ENCODE measurements around the gene LAMA5.

LAMA5 gene

DNA sequence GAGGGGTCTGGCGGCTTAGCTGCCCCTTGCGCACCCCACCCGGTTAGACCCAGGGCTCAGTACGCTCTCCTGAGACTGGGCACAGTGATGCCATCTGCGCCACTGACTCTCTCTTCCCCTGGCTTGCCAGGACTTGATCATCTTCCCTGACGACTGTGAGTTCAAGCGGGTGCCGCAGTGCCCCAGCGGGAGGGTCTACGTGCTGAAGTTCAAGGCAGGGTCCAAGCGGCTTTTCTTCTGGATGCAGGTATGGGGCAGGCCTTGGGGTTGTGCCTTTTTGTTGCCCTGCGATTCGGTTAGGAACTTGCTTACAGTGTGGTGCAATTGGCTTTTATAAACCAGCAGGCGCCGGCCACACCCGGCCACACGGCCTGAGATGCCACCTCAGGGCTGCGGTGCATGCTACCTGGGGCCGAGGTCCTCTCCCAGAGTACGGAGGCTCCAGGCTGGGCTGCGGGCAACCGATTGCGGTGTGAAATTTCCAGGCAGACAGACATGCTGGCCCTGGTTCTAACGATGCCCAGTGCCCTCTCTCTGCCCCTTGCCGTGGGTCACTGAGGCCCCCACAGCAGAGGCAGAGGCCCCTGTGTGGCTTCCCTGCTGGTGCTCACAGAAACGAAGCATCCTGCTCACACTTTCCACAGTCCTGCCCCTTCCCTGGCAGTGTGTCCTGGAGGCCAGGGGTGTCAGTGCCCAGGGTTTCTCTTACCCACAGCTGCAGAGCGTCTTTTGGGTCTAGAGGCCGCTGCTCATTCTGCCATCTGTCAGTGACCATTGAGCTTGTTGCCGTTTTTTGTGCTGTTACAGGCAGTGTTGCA is 62.6 kb downstream of the LAMA5 start:
- DNase-seq (ENCODE audit: low read depth): no peak

DNA sequence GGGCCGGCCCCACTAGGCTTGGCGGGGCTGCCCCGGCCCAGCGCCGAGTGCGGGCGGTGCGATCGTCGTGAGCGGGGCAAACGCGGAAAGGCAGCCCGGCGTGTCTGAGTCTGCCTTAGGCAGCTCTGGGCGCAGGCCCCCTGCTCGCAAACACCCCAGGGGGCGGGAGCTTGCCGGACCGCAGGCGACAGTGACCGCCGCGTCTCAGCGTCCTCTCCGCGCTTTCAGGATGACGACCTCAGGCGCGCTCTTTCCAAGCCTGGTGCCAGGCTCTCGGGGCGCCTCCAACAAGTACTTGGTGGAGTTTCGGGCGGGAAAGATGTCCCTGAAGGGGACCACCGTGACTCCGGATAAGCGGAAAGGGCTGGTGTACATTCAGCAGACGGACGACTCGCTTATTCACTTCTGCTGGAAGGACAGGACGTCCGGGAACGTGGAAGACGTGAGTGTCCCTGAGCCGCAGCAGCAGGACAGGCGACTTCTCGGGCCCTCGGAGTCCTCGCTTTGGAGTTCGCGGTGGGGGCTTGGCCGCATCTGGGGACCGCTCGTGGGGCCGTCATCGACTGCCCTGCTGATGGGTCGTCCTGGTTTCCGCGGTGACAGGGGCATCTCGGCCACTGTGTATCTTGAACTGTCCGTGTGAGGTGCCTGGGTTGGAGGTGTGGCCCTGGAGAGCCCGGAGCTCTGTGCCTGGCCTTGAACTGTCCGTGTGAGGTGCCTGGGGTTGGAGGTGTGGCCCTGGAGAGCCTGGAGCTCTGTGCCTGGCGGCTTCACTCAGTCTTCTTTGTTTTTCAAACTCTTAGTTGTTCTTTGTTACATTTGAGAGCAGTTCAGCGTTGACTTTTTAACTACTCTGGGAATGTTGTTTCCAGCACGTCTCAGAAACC is 63.5 kb downstream of the LAMA5 start:
- DNase-seq (ENCODE audit: low read depth): no peak

DNA sequence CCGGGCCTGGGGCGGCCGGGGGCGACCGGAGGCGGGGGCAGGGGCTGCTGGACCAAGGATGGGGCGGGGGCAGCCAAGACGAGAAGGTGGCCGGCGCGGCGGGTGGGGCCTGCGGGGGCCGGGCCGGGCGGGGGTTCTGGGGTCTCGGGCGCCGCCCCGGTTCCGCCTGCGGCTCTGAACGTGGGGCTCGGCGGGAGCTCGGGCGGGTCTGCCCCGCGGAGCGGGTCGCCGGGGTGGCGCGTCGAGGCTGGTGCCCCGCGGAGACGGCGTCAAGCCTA is 64.1 kb downstream of the LAMA5 start:
- no peak for DNase-seq (ENCODE audit: low read depth)

DNA sequence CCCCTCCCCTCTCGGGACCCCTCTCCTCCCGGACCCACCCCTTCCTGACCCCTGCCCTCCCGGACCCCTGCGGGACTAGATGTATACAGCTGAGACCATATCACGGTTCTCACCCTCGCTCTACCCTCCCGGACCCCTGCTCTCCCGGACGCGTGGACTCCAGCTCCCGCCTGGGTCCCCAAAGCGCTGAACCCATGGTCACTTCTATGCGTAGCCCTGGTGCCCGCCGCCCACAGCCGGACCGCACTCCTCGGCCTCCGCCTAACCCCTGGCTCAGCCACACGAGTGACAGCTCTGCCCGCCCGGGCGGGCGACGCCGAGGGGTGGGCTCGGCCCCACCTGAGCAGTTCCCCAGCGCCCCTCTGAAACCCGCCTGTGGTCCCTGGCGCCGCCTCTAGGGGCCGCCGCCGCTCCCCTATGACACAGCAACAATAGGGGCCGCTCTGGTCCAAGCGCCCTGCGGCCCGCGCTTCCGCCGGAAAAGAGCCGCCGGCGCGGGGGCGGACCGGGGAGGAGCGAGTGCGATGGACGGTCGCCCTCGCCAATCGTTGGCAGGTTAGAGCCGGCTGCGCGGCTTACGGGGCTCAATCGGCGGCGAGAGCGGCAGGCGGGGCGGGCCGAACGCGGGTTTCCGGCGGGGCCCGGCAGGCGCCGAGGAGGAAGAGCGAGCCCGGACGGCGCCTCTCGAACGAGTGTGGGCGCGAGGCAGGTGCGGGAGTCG is 64.6 kb downstream of the LAMA5 start, which contains the start of gene ADRM1:
TSS of gene ADRM1 (plus strand) at position 657 of the 721 bp plus-strand sequence. CDS start 572 bp downstream, outside the sequence.
- DNase-seq (ENCODE audit: low read depth): peak; percentile 96

DNA sequence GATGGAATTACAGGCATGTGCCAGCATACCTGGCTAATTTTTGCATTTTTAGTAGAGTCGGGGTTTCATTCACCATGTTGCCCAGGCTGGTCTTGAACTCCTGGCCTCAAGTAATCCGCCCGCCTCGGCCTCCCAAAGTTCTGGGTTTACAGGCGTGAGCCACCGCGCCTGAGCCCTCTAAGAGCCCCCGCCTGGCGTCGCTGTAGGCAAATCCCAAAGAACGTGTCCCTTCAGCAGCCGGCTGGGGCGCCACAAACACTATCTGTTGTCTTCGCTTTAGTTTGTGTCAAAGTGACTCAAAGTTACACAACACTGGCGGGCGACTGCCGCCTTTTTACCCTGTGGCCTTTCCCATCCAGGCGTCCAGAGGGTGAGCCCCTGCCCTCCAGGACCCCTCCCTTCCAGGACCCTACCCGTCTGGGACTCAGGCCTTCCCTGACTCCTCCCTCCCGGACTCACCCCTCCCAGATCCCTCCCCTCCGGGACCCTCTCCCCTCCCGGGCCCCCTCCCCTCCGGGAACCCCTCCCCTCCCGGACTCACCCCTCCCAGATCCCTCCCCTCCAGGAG is 65.3 kb downstream of the LAMA5 start:
- peak; percentile 78 for DNase-seq (ENCODE audit: low read depth)

DNA sequence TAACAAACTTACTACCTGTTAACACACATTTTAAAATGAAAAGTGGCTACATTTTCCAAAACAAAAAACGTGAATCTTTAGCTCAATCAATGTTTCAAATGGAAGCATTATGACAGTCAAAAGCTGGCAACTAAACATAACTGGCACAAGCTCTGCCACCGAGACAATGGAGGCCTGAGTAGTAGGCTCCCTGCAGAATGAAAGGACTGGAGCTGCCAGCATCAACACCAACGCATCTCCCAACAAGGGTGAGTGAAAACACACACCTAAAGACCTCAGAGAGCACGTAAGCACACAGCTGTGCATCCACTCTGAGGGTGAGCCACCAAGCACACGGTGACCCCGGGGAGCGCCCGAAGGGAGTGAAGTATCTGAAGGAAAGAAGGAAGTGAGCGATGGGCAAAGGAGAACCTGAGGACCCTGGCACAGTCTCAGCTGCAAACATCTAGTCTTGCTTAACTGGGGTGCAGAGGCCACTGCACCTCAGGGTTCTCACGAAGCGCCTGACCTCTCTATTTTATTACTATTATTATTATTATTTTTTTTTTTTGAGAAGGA is 65.9 kb downstream of the LAMA5 start:
- no peak for DNase-seq (ENCODE audit: low read depth)

DNA sequence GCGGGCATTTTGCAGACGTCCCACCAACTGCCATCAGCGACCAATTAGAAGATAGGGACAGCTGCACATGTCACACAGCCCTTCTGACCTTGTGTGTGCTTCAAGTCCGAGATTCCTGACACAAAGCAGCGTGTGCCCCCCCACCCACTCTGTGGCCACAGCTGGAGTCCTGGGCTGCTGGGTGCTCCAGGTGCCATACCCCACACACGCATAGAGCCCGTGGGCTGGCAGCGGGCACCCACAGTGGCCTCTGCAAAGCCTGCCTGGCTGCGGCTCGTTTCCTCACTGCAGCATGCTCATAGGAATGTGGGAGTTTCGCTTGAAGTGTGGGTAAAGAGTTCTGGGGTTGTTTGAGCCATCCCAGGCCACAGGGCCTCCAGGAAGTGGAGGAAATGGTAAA is 66.8 kb downstream of the LAMA5 start:
- no peak for DNase-seq (ENCODE audit: low read depth)

DNA sequence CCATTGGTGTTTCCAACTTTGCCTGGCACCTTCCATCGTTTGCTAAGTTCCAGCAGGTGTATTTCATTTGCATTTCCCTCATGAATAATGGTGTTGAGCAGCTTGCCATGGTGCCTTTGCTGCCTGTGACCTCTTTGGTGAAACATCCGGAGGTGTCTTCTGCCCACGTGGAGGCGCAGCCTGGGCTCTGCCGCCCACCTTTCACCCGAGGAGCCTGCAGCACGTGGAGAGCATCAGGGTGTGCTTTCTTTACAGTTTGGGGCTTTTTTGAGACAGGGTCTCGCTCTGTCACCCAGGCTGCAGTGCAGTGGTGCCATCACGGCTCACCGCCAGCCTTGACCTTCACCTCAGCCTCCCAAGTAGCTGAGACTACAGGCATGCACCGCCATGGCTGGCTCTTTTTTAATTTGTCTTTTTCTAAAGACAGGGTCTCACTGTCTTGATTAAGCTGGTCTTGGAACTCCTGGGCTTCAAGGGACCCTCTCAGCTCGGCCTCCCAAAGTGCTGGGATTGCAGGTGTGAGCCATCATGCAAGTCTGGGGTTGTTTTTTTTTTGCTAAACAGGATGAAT is 67.4 kb downstream of the LAMA5 start:
- DNase-seq (ENCODE audit: low read depth): no peak

DNA sequence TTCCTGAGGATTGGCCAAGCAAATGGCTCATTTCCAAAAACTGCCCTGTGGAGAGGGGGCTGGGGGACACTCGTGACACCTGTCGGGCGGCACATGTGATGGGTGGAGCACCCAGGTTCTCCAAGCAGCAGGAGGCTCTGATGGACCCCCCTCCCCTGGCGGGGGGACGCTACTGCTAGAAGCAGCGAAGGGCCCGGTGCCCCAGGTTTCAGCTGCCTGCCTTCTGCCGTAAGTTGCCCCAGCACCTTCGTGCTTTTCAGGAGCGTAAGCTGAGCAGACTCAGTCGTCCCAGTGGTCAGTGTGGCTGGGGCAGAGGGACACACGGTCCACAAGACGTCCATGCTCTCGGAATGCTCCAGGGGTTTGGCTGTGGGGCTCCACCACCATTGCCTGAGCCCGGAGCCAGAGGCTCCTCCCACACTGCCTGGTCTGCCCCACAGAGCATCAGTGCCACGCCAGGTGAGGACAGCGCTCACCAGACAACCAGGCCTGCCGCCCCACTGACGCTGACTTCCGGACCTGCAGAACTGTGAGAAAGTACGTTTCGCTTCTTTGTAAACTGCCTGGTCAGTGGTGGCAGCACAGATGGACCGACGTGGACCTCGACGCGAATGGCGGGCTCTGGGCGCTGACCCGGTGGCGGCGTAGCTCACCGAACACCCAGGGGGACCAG is 68.4 kb downstream of the LAMA5 start:
- no peak for DNase-seq (ENCODE audit: low read depth)

DNA sequence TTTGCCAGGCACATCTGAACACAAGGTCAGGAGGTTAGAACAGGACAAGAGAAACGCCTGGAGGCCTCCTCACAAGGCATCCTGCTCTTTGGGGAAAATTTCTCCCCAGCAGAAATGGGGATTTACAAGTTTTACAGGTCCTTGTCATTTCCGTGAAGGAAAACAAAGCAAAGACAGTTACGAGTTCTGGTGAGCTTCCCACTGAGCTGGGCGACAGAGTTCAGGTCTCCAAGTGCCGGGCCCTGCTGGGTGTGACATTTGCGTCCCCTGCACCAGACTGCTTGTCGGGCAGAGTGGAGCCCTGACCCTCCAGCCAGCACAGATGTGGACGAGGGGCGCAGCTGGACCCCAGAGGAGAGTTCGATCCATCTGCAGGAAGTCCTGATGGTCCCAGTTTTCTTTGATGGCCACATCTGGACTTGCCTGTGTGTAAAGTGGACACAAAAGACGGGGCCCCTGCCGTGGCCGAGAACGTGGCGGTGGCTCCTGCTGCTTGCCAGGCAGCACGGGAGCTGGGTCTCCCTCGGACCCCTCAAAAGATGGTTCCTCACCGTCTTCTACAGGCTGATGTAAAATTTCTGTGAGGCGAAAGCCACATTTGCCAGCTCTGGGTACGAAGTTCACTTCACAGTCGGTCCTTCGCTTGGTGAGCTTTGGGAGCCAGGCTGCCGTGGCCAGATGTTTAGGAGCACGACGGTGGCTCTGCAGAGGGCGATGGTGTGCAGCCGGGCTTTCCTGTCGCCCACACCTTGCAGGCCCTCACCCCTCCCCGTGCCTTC is 69.5 kb downstream of the LAMA5 start:
- no peak for DNase-seq (ENCODE audit: low read depth)

DNA sequence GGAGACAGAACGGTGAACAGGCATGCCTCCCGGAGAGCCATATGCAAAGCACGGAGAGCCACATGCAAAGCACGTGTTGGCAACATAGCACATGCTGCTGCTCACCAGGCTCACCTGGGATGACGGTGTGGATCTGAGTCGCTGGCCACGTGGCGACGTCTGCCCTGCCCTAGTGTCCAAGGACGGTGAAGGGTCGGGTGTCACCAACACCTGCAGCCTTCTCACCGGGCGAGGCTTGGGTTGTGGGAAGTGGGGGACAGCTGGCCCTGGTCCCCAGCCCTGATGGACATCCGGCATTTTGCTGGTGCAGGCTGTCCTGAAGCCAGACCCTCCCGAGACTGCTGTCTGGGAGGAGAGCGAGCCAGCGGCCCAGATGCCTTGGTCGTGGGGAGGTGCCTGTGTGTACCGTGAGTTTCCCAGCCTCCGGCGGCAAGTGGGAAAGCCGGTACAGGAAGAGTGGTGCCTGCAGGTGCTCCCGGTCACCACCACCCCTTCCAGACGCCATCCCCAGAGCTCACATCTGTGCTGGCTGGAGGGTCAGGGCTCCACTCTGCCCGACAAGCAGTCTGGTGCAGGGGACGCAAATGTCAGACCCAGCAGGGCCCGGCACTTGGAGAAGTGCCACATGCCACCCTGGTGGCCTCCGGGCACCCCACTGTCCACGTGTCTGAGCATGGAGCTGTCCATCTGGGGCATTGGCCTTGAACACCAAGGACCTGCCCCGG is 70.2 kb downstream of the LAMA5 start:
- no peak for DNase-seq (ENCODE audit: low read depth)

DNA sequence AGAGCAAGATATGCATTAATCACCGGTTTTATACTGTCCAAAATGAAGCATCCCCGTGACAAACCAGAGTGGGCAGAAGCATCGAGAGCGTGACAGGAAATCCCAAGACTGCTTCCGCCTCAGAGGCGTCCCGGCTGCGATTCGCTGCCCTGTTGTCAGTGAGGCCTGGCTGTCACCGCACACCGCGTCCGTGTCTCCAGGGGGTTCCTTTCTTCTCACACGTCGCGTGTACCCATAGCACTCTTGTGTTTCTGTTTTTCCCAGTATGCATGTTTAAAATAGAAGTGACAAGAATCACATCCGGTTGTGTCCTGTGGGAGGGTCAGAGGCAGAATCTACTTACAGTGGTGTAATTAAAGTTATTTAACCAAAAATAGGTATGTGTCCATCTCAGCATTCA is 72.6 kb downstream of the LAMA5 start:
- no peak for DNase-seq (ENCODE audit: low read depth)

DNA sequence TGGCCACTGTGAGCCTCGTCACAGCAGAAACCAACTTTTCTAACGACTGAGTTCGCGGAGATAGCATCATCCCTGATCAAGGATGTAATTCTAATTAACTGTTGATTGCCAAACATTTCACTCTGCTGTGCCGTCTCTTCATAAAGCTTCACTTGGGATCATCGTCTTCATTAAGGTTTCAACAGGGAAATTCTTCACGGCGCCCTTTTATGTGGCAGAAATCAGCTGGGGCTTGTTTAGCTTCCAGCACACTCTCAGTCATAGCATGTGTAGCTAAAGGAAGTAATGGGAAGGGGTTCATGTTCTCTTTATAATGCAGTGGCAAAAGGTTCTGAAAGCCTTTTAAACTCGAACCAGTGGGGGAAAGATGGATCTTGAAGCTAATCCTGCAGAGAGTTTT is 73.2 kb downstream of the LAMA5 start:
- DNase-seq (ENCODE audit: low read depth): no peak

DNA sequence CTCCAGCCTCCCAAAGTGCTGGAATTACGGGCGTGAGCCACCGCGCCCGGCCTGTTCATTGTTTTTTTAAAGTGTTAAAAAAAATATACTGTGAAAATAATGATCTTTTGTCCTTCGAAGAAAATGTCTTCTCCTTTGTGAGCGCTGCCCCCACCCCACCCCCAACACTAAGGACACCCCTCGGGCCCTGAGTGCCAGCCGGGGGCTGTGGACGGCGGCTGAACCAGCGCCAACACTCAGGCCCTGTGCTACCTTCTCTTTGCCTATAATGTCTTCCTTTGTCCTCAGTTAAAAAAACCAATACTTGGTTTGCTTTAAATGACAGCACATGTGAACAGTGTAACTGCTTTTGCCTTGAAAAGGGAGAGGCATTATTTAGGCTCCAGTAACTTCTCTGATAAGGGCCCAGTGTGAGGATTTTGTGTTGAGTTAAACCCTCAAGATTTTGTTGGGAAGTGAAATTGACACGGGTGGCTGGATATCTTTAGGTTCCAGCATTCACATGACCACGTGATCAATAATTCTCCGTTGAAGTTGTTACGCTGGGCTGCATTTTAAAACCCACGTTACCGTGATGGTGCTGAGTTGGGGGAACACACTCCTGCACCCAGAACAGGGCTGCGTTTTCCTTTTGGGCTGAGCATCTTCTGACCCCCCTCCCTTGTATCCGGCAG is 73.9 kb downstream of the LAMA5 start:
- DNase-seq (ENCODE audit: low read depth): no peak

DNA sequence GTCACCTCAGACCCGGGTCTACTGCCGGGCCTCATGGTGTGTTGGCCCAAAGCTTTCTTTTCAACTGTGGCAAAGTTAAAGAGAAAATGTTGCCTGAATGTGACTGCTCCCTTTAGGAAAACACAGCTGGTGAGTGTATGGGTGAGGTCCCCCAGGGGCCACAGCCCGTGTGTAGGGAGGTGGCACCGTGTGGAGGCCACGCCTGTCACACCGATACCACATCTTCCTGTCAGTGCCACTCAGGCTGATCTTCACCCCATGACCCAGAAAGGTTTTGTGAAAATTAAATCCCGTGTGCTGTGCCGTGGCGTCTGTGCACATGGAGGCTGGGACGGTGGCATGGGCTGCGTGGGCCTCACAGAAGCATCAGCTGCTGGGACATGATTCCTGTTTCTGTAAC is 75.0 kb downstream of the LAMA5 start:
- no peak for DNase-seq (ENCODE audit: low read depth)

DNA sequence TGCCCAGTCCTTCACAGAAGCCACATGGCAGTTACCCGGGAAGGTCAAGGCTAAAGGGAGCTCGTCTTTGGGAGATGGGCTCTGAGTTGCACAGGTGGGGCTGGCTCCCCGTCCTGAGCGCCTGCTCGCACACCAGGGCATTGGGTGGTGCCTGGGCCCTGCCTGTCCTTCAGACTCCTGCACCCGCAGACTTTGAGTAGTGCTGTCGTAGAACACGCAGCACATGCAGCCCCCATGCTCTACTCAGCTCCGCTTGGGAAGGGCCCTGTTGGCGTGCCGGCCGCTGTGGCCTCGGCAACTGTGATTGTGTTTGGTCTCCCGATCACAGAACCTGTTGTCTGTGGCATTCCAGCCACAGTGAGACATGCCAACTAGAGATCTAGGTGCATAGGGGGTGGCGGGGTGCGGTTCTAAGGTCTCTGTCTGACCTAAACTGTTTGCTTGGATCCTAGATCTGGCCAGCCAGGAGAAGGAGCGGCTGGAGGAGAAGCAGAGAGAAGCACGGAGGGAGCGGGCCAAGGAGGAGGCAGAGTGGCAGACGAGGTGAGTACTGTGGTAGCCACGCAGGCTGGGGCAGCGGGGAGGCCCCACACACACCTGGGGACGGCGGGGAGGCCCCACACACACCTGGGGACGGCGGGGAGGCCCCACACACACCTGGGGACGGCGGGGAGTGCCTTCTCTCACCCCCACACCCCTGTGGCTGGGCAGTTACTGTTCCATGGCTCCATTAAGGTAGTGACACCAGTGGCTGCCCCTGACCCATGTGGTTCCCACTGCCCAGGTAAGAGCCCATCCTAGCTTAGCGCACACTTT is 75.7 kb downstream of the LAMA5 start:
- DNase-seq (ENCODE audit: low read depth): no peak

DNA sequence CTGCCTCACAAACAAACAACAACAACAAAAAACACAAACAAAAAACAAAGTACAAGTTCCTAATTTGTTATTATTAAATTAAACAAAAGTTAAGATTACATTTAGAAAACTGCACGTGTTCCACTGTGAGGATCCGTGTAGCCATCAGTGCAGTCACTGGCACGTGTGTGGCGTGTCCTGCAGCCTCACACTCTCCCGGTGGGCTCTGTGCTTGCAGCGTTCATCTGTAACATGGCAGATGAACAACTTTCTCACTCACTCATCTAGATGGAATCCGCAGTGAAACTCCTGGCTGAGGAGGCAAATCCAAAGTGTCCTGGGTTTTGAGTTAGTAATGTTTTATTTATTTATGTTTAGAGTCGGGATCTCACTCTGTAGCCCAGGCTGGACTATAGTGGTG is 77.2 kb downstream of the LAMA5 start:
- no peak for DNase-seq (ENCODE audit: low read depth)

DNA sequence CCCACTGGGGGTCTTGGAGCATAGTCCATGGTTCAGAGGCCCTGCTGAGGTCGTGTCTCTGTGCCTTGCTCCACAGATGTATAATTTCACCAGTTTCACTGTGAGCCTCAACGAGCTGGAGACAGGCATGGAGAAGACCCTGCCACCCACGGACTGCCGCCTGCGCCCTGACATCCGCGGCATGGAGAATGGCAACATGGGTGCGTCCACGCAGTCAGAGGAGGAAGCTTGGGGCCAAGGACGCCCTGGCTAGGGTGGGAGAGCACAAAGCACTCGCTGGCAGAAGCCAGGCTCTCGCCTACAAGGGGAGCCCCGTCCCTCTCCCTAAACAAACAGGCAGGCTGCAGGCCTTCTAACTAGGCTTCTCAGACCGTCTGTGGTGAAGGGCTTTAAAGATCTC is 78.0 kb downstream of the LAMA5 start:
- DNase-seq (ENCODE audit: low read depth): no peak
